ENCODE measurements around the gene LTB. TPM values are rescaled to one million over a fixed set of nuclear protein-coding genes. Genes with fewer than 3 reads are reported as not detected.
A peak's percentile ranks its signal among the peaks of the same experiment; 100 is the strongest.

LTB gene
- total and polyA plus RNA-seq, 9 of the 15 experiments (the other 6 are each of a cell fraction or from before 2014, with no cell fraction given): 0.07 to 0.51 TPM; not detected in 7

DNA sequence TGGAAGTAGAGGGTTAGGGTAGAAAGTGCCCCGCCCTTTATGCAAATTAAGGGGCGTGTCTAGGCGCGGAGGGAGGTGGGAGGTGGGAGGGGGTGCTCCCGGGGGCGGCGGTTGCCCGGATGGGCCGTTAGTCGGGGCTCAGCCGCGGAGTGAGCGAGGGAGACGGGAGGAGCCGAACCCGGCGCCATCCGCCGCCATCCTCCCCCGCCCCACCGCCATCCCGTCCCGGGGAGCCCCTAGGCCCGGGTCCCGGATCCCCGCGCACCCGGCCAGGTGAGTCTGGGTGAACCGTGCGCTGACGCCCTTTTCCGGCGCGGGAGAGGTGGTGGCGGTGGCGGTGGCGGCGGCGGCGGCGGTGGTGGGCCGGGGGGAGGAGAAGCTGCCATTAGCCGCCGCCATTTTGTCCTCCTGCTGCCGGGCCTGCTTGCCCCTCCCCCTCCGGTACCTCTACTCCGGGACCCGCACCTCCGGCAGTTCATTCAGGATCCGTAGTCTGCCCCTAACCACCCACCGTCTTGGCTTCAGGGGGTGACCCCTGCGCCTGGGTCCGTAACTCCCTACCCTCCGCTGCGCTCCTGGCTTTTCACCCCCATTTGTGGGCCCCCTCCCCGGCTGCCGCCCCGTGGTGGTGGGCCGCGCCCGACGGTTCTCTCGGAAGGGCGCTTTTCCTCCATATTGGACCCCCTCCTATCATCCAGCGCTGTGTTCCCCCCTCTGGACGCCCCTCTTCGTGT, 38.5 kb upstream of the LTB start, which contains the start of gene PRRC2A (continued):
- TF ChIP-seq, protein P1, sequence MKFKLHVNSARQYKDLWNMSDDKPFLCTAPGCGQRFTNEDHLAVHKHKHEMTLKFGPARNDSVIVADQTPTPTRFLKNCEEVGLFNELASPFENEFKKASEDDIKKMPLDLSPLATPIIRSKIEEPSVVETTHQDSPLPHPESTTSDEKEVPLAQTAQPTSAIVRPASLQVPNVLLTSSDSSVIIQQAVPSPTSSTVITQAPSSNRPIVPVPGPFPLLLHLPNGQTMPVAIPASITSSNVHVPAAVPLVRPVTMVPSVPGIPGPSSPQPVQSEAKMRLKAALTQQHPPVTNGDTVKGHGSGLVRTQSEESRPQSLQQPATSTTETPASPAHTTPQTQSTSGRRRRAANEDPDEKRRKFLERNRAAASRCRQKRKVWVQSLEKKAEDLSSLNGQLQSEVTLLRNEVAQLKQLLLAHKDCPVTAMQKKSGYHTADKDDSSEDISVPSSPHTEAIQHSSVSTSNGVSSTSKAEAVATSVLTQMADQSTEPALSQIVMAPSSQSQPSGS (CRISPR knock-in tag; IDR thresholded peaks at IDR 0.05): no peak
- TF ChIP-seq SREBF2 (CRISPR knock-in tag; IDR thresholded peaks at IDR 0.05): no peak
- TF ChIP-seq KDM2B (CRISPR knock-in tag; IDR thresholded peaks at IDR 0.05): no peak
- no peak for TF ChIP-seq ZNF77 (CRISPR knock-in tag; IDR thresholded peaks at IDR 0.05)
- TF ChIP-seq, protein P2, sequence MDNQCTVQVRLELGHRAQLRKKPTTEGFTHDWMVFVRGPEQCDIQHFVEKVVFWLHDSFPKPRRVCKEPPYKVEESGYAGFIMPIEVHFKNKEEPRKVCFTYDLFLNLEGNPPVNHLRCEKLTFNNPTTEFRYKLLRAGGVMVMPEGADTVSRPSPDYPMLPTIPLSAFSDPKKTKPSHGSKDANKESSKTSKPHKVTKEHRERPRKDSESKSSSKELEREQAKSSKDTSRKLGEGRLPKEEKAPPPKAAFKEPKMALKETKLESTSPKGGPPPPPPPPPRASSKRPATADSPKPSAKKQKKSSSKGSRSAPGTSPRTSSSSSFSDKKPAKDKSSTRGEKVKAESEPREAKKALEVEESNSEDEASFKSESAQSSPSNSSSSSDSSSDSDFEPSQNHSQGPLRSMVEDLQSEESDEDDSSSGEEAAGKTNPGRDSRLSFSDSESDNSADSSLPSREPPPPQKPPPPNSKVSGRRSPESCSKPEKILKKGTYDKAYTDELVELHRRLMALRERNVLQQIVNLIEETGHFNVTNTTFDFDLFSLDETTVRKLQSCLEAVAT (IDR thresholded peaks at IDR 0.05): peak in 1 of 2 experiments; percentile 16; a peak in 1 of 4 replicates
- TF ChIP-seq ZNF717 (CRISPR knock-in tag; IDR thresholded peaks at IDR 0.05): peak; percentile 29; the same call in 1 of the 2 replicates
- no peak; the same call in 1 of the 2 replicates for TF ChIP-seq KLF16 (IDR thresholded peaks at IDR 0.05)
- no peak for TF ChIP-seq BRCA1 (IDR thresholded peaks at IDR 0.05)
- TF ChIP-seq BRCA1 (CRISPR knock-in tag; IDR thresholded peaks at IDR 0.05): no peak
- TF ChIP-seq, protein P3, sequence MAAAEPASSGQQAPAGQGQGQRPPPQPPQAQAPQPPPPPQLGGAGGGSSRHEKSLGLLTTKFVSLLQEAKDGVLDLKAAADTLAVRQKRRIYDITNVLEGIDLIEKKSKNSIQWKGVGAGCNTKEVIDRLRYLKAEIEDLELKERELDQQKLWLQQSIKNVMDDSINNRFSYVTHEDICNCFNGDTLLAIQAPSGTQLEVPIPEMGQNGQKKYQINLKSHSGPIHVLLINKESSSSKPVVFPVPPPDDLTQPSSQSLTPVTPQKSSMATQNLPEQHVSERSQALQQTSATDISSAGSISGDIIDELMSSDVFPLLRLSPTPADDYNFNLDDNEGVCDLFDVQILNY (CRISPR knock-in tag; IDR thresholded peaks at IDR 0.05): 0 out of 2 replicates have a peak, but pooled peaks have one; percentile 49
- TF ChIP-seq, protein P4, sequence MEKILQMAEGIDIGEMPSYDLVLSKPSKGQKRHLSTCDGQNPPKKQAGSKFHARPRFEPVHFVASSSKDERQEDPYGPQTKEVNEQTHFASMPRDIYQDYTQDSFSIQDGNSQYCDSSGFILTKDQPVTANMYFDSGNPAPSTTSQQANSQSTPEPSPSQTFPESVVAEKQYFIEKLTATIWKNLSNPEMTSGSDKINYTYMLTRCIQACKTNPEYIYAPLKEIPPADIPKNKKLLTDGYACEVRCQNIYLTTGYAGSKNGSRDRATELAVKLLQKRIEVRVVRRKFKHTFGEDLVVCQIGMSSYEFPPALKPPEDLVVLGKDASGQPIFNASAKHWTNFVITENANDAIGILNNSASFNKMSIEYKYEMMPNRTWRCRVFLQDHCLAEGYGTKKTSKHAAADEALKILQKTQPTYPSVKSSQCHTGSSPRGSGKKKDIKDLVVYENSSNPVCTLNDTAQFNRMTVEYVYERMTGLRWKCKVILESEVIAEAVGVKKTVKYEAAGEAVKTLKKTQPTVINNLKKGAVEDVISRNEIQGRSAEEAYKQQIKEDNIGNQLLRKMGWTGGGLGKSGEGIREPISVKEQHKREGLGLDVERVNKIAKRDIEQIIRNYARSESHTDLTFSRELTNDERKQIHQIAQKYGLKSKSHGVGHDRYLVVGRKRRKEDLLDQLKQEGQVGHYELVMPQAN (IDR thresholded peaks at IDR 0.05; ENCODE audit: borderline replicate concordance): peak; percentile 84; the same call in 1 of the 2 replicates
- TF ChIP-seq, protein P5, sequence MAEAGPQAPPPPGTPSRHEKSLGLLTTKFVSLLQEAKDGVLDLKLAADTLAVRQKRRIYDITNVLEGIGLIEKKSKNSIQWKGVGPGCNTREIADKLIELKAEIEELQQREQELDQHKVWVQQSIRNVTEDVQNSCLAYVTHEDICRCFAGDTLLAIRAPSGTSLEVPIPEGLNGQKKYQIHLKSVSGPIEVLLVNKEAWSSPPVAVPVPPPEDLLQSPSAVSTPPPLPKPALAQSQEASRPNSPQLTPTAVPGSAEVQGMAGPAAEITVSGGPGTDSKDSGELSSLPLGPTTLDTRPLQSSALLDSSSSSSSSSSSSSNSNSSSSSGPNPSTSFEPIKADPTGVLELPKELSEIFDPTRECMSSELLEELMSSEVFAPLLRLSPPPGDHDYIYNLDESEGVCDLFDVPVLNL (CRISPR knock-in tag; IDR thresholded peaks at IDR 0.05; ENCODE audit: low read depth): no peak
- TF ChIP-seq NCOA1 (IDR thresholded peaks at IDR 0.05; ENCODE audit: low read depth): 0 out of 2 replicates have a peak, but pooled peaks have one; percentile 32
- TF ChIP-seq KLF6 (CRISPR knock-in tag; IDR thresholded peaks at IDR 0.05; ENCODE audit: borderline replicate concordance): peak; percentile 86; the same call in 1 of the 2 replicates
- peak; percentile 84 for TF ChIP-seq SUPT5H (IDR thresholded peaks at IDR 0.05)
- TF ChIP-seq RFX7 (CRISPR knock-in tag; IDR thresholded peaks at IDR 0.05): no peak
- peak; percentile 21; the same call in 1 of the 2 replicates for TF ChIP-seq TCF3 (CRISPR knock-in tag; IDR thresholded peaks at IDR 0.05)
- TF ChIP-seq TGIF2 (CRISPR knock-in tag; IDR thresholded peaks at IDR 0.05): peak; percentile 84
- peak; percentile 86 for TF ChIP-seq ZNF175 (CRISPR knock-in tag; IDR thresholded peaks at IDR 0.05; ENCODE audit: low read depth)
- TF ChIP-seq GTF2A2 (tag; IDR thresholded peaks at IDR 0.05): peak; percentile 89
- TF ChIP-seq, protein P6, sequence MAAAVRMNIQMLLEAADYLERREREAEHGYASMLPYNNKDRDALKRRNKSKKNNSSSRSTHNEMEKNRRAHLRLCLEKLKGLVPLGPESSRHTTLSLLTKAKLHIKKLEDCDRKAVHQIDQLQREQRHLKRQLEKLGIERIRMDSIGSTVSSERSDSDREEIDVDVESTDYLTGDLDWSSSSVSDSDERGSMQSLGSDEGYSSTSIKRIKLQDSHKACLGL (CRISPR knock-in tag; IDR thresholded peaks at IDR 0.05; ENCODE audit: borderline replicate concordance, poor library complexity, severe bottlenecking): peak; percentile 35
- no peak for TF ChIP-seq MTA2 (IDR thresholded peaks at IDR 0.05; ENCODE audit: low read depth)

All from K562 (cell line).